LoVo (cell line): ENCODE results near the gene C11orf16.
"Not testable (repeated sequence)": the region's sequence is repeated elsewhere in the genome, so short reads cannot be mapped to it uniquely, and the experiment has no call there.

ENCODE experiments used
- DNase-seq: peaks from one replicate; pipeline ENCODE4 v3.0.0-alpha.2; 2016; ENCODE audit warnings: low spot score

The C11orf16 gene

DNA sequence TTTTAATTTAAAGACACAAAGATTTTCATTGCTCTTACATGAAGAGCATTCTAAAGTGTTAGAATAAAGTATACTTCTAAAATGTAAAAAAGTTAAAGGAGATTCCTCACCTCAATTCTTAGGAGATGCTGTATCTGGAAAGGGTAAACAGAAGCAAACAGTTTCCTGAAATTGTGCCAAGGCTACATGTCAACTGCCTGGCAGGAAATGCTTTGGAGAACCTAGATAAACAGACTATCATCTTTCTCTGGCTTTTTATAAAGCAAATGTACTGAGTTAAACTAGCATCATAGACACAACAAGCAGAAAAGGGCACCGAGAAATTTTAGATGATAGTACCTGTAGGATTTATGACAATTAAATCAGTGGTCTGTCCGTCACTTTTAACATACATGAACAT, 46.4 kb downstream of the C11orf16 start:
- DNase-seq, result no peak

DNA sequence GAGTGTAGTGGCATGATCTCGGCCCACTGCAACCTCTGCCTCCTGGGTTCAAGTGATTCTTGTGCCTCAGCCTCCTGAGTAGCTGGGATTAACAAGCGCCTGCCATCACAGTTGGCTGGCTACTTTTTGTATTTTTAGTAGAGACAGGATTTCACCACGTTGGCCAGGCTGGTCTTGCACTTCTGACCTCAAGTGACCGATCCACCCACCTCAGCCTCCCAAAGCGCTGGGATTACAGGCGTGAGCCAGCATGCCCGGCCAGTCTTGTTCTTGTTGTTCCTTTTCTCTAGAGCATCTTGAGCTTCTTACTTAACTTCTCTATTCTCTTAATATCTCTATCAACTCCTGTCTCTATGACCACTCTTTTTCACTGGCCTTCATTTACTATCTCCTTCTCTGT, 51.2 kb downstream of the C11orf16 start:
- DNase-seq, result not testable (repeated sequence)

DNA sequence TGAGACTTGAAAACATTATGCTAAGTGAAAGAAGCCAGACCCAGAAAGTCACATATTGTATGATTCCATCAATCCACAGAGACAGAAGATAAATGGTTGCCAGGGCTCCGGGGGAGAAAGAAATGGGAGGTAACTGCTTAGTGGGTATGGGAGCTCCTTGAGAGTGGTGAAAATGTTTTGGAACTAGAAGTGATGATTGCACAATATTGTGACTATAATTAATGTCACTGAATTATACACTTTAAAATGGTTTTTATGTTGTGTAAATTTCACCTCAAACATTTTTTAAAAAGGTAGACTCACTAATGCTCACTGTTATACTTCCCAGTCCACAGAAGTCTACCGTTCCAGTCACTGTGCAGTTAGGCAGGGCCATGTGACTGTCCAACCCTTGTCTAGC, 54.0 kb downstream of the C11orf16 start:
- DNase-seq, result no peak

DNA sequence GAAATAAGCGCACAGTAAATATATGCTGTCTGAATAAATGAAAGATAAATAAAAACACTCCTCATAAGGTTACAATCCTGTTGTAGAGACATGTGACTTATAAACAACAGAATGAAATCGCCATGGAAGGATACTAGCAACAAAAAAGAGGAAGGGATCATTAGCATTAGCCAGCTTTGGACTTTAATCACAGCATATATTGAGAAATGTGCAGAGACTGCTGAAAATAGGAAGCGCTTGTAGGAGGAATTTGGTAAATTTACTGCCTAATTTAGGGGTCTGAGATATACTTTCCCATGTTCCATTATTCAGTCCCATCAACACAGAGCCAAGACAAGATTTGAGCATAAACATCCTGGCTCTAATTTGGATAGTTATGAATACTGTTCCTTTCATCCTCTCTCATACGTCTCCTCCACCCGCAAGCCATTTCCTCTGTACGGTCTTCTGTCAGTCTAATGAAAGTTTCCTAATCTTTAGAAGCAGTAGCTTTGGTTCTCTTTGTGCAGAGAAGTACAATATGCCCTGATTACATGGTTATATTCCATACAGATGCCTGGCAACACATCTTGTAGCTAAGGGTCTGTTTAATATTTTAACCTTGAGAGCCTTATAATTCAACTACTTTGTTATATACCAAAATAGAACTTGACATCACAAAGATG, 58.9 kb downstream of the C11orf16 start:
- DNase-seq, result no peak

DNA sequence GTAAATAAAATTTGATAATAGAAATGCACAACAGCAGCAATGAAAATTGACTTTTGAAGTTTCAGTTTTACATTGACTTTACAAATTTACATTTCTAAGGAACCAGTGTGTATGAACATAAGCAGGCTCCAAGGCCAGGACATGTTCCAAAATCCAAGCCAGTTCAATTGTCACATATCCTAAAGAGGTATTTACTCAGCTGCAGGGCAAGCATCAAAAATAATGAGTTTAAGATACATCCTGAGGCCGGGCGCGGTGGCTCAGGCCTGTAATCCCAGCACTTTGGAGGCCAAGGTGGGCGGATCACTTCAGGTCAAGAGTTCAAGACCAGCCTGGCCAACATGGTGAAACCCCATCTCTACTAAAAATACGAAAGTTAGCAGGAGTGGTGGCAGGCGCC, 60.8 kb downstream of the C11orf16 start:
- no peak for DNase-seq

DNA sequence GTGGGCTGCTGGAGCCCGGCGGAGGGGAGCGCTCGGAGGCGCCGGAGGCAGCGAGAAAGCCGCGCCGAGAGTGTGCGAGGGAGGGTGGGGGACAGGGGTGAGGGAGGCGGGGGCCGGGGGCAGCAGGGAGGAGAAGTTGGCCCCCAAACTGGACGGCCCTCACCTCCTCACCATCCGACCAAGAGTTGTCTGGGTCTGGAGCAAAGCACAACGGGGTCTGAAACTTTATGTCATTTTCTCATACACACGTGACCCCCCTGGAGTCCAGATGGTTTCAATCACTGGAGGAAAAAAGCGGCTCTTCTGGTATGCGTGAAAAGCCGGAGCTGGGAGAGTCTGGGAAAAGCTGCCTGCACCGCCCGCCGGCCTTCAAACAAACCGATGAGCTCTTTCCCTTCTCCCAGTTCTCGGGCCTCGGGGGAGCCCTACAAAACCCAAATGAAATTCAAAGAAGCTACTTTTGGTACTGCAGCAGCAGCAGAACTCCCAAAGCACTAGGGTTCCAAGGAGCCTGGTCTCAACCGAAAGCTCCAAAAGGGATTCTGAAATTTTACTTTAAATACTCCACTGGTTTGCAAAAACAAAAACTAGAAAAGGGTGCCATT, 61.5 kb downstream of the C11orf16 start:
- DNase-seq, result peak; percentile 44

DNA sequence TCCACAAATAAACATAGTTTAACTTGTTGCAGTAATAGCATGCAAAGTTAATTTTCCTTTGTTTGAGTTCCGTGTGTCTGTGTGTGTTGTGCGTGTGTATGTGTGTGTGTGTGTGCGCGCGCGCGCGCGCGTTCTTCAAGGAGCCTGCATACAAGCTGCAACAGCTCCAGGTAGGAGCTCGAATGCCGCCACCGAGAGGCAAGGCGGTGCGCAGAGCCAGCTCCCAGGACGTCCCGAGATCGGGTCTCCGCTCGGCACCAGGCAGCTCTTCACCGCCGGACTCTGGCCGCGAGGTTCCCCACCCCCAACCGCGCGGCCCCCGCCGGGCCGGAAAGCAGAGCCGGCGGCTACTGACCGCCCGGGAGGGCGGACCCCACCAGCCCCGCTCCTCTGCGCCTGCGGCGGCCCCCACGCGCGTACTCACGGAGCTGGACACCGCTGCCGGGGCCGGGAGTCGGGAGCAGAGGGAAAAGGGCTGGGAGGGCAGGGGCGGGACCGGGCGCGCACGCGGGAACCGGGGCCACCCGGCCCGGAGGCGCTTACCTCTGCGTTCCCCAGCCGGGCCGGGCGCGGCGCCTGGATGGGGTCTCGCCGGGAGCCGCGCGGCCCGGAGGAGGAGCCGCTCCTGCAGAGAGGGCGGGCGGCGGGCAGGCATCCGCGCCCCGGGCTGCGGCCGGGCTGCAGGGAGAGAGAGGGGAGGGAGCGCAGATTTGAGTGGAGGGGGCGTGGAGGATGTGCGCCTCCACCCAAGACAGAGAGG, 62.2 kb downstream of the C11orf16 start:
- DNase-seq, result peak; percentile 60
